Measurements from ENCODE around the gene STK17B.

The STK17B gene

DNA sequence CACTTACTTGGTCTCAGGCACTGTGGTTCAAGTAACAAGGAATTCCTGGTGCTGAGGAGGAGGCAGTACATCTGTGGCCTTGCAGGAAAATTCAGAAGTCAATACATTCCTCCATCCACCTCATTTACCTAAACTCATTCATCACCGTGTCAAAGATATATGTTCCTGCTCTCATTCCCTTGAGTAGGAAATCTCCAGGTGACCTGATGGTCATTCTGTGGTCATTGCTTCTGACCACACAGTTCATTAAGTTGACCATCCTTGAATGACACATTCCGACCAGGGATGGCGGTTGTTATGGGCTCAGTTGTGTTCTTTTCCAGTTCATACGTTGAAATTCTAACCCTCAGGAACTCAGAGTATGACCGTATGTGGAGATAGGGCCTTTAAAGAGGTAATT lies 2.1 kb upstream of the STK17B start:
- H3K27me3 ChIP-seq (ENCODE audit: low read length), result no peaks in the 10 kb centered on the region
- peak overlapping the region; percentile 97 for H3K27ac ChIP-seq (ENCODE audit: low read depth, low read length)
- peaks cover 11% of the 10 kb centered on the region for H4K20me1 ChIP-seq (ENCODE audit: low read depth, low read length)
- TF ChIP-seq, protein P1, sequence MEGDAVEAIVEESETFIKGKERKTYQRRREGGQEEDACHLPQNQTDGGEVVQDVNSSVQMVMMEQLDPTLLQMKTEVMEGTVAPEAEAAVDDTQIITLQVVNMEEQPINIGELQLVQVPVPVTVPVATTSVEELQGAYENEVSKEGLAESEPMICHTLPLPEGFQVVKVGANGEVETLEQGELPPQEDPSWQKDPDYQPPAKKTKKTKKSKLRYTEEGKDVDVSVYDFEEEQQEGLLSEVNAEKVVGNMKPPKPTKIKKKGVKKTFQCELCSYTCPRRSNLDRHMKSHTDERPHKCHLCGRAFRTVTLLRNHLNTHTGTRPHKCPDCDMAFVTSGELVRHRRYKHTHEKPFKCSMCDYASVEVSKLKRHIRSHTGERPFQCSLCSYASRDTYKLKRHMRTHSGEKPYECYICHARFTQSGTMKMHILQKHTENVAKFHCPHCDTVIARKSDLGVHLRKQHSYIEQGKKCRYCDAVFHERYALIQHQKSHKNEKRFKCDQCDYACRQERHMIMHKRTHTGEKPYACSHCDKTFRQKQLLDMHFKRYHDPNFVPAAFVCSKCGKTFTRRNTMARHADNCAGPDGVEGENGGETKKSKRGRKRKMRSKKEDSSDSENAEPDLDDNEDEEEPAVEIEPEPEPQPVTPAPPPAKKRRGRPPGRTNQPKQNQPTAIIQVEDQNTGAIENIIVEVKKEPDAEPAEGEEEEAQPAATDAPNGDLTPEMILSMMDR (IDR thresholded peaks at IDR 0.05; ENCODE audit: insufficient read depth, low read length, poor library complexity, severe bottlenecking), result no peak
- no peak for TF ChIP-seq EZH2phosphoT487 (conservative IDR thresholded peaks at IDR 0.05; ENCODE audit: low read length)
- H3K9me2 ChIP-seq (replicated peaks; ENCODE audit: insufficient read depth, low read length), result no peaks in the 10 kb centered on the region
- H3K4me3 ChIP-seq (ENCODE audit: insufficient read depth, low read length, poor library complexity, severe bottlenecking), result peak overlapping the region; percentile 64
- no peak overlapping the region for H2AFZ ChIP-seq (ENCODE audit: low read depth, low read length, severe bottlenecking)
- peaks cover 72% of the 10 kb centered on the region for H3F3A ChIP-seq (ENCODE audit: insufficient read depth)
- peaks cover 20% of the 10 kb centered on the region for H3K36me3 ChIP-seq (ENCODE audit: low read length)
- H3K9me3 ChIP-seq (ENCODE audit: insufficient read depth, low read length), result no peaks in the 10 kb centered on the region
- peaks cover 60% of the 10 kb centered on the region for H3K79me2 ChIP-seq (ENCODE audit: insufficient read depth, low read length)
- H3K9ac ChIP-seq (ENCODE audit: low read length), result peak overlapping the region; percentile 79
- peak overlapping the region; percentile 98 for H3K4me2 ChIP-seq (ENCODE audit: low read depth, low read length, poor library complexity, severe bottlenecking)

DNA sequence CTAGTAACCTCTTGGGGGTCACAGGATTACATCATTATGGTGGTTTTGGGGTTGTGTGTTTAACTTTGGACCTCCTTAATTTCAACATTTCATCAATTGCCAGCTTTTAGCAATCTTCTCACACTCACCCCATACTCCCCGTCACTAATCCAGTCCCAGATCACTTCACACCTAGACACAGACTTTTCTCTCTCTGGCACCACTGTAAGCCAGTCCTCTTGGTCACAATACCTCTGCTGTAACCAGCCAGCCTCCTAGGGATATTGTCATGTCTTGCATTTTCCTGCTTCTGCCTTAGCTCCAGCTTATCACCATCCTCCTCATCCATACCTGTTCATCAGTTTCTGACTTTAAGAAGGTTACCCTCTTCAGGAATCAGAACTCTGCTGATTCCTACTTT lies 1.6 kb upstream of the STK17B start:
- Histone ChIP-seq H3K79me2 (ENCODE audit: insufficient read depth, low read length) (peaks cover 66% of the 10 kb centered on the region), H3K27ac (ENCODE audit: low read depth, low read length) (peak overlapping the region; percentile 97), H3K9me3 (ENCODE audit: insufficient read depth, low read length) (no peaks in the 10 kb centered on the region), H3K9me2 (replicated peaks; ENCODE audit: insufficient read depth, low read length) (no peaks in the 10 kb centered on the region), H3K9ac (ENCODE audit: low read length) (peak overlapping the region; percentile 79), H3F3A (ENCODE audit: insufficient read depth) (peaks cover 67% of the 10 kb centered on the region), H3K4me2 (ENCODE audit: low read depth, low read length, poor library complexity, severe bottlenecking) (peak overlapping the region; percentile 98), H2AFZ (ENCODE audit: low read depth, low read length, severe bottlenecking) (no peak overlapping the region), H4K20me1 (ENCODE audit: low read depth, low read length) (peaks cover 16% of the 10 kb centered on the region), H3K27me3 (ENCODE audit: low read length) (no peaks in the 10 kb centered on the region), H3K36me3 (ENCODE audit: low read length) (peaks cover 21% of the 10 kb centered on the region), H3K4me3 (ENCODE audit: insufficient read depth, low read length, poor library complexity, severe bottlenecking) (peak overlapping the region; percentile 64)
- TF ChIP-seq, protein P1 (IDR thresholded peaks at IDR 0.05; ENCODE audit: insufficient read depth, low read length, poor library complexity, severe bottlenecking), result no peak
- no peak for TF ChIP-seq EZH2phosphoT487 (conservative IDR thresholded peaks at IDR 0.05; ENCODE audit: low read length)

DNA sequence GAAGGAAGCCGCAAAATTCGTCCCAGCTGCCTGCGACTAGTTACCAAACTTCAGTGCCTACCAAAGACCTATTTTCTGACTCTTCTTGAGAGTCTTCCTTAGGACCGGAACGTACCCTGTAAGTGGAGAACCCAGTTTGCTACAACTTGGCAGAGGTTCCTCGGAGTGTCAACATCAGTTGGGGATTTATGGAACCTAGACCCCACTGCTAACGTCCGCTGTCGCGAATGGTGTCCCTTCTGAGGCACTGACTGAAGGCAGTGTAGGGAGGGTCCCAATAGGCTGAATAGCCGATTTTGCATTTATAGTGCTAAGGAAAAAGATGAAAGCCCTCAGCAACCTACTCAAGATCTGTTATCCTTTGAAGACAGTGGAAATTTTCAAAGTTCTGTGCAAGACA lies 568 bp upstream of the STK17B start:
- H3K27ac ChIP-seq (ENCODE audit: low read depth, low read length), result peak overlapping the region; percentile 97
- peak overlapping the region; percentile 79 for H3K9ac ChIP-seq (ENCODE audit: low read length)

DNA sequence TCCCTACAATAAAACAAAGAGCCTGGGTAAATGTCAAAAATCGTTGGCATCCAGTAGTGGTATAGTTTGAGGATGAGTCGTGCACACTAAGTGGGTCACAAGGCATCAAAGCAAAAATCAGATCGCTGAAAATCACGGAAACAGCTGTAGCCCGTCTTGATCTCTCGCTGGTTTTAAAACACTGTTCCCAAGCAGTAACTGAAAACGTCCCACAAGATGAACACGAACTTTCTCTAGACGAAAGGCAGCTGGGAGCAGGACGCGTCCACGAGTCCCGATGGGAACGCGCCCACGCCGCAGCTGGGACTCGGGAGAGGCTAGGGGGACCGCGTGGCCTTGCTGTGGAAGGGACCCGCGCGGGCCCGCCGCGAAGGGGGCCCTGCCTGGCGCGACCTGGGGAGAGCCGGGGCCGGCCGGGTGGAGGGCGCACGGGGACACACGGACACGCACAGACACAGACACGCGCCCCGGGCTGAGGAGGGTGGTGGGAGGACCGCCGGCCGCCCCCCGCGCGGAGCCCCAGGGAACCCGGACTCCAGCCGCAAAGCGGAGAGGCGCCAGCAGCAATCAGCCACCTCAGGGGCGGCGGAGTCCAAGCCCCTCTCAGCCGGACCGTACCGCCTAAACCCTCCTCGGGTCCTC lies 651 bp downstream of the STK17B start:
- Histone ChIP-seq H3K36me3 (ENCODE audit: low read length) (peaks cover 31% of the 10 kb centered on the region), H3F3A (ENCODE audit: insufficient read depth) (peaks cover 69% of the 10 kb centered on the region), H3K4me2 (ENCODE audit: low read depth, low read length, poor library complexity, severe bottlenecking) (peak overlapping the region; percentile 99), H2AFZ (ENCODE audit: low read depth, low read length, severe bottlenecking) (no peak overlapping the region), H3K4me3 (ENCODE audit: insufficient read depth, low read length, poor library complexity, severe bottlenecking) (peak overlapping the region; percentile 98), H4K20me1 (ENCODE audit: low read depth, low read length) (peaks cover 27% of the 10 kb centered on the region), H3K27me3 (ENCODE audit: low read length) (no peaks in the 10 kb centered on the region), H3K9me3 (ENCODE audit: insufficient read depth, low read length) (no peaks in the 10 kb centered on the region), H3K9ac (ENCODE audit: low read length) (peak overlapping the region; percentile 99), H3K79me2 (ENCODE audit: insufficient read depth, low read length) (peaks cover 88% of the 10 kb centered on the region), H3K9me2 (replicated peaks; ENCODE audit: insufficient read depth, low read length) (no peaks in the 10 kb centered on the region), H3K27ac (ENCODE audit: low read depth, low read length) (peak overlapping the region; percentile 86)
- TF ChIP-seq, protein P1 (IDR thresholded peaks at IDR 0.05; ENCODE audit: insufficient read depth, low read length, poor library complexity, severe bottlenecking), result no peak
- no peak for TF ChIP-seq EZH2phosphoT487 (conservative IDR thresholded peaks at IDR 0.05; ENCODE audit: low read length)

More for the DNA sequence above, 568 bp upstream of the STK17B start:
- Histone ChIP-seq H2AFZ (ENCODE audit: low read depth, low read length, severe bottlenecking) (no peak overlapping the region), H3K9me3 (ENCODE audit: insufficient read depth, low read length) (no peaks in the 10 kb centered on the region), H3K36me3 (ENCODE audit: low read length) (peaks cover 24% of the 10 kb centered on the region), H3F3A (ENCODE audit: insufficient read depth) (peaks cover 69% of the 10 kb centered on the region), H4K20me1 (ENCODE audit: low read depth, low read length) (peaks cover 19% of the 10 kb centered on the region), H3K4me2 (ENCODE audit: low read depth, low read length, poor library complexity, severe bottlenecking) (peak overlapping the region; percentile 98), H3K79me2 (ENCODE audit: insufficient read depth, low read length) (peaks cover 76% of the 10 kb centered on the region), H3K9me2 (replicated peaks; ENCODE audit: insufficient read depth, low read length) (no peaks in the 10 kb centered on the region), H3K4me3 (ENCODE audit: insufficient read depth, low read length, poor library complexity, severe bottlenecking) (peak overlapping the region; percentile 64), H3K27me3 (ENCODE audit: low read length) (no peaks in the 10 kb centered on the region)
- no peak for TF ChIP-seq EZH2phosphoT487 (conservative IDR thresholded peaks at IDR 0.05; ENCODE audit: low read length)
